Measurements from ENCODE around the gene WNT3. TPM values are rescaled to one million over a fixed set of nuclear protein-coding genes. Genes with fewer than 3 reads are reported as not detected.

Gene WNT3
- total and polyA plus RNA-seq, 5 donors from 2014 or later: not detected

GRCh38 chr17:46766493-46767491 lies 51.7 kb downstream of the WNT3 start:
- Mint-ChIP-seq H3K36me3 (no peaks in the 10 kb centered on the region), H3K4me1 (peaks cover 0 to 13% (median 3%) of the 10 kb centered on the region in 4 donors), H3K9me3 (peaks cover 0 to 1% (median 0%) of the 10 kb centered on the region in 7 donors), H3K4me3 (peak overlapping the region in 1 of 4 donors; percentile 8), H3K27me3 (peaks cover 36% of the 10 kb centered on the region), H3K27ac (no peak overlapping the region)
- DNase-seq (no peak), ATAC-seq (ENCODE audit: low read depth in 2 of 2) (no peak)
- Histone ChIP-seq H3K4me3 (ENCODE audit: low read depth, low read length) (no peak overlapping the region), H3K9me3 (ENCODE audit: control insufficient read depth in 2 of 2, low read length in 2 of 2) (no peaks in the 10 kb centered on the region), H3K36me3 (ENCODE audit: control insufficient read depth, insufficient read depth, low read length) (no peaks in the 10 kb centered on the region), H3K4me1 (ENCODE audit: control insufficient read depth, insufficient read depth, low read length, poor library complexity, severe bottlenecking) (peaks cover 18% of the 10 kb centered on the region), H3K27ac (ENCODE audit: insufficient read depth, low read length, poor library complexity, severe bottlenecking) (no peak overlapping the region), H3K27me3 (ENCODE audit: control insufficient read depth, insufficient read depth, low read length) (no peaks in the 10 kb centered on the region)

DNA sequence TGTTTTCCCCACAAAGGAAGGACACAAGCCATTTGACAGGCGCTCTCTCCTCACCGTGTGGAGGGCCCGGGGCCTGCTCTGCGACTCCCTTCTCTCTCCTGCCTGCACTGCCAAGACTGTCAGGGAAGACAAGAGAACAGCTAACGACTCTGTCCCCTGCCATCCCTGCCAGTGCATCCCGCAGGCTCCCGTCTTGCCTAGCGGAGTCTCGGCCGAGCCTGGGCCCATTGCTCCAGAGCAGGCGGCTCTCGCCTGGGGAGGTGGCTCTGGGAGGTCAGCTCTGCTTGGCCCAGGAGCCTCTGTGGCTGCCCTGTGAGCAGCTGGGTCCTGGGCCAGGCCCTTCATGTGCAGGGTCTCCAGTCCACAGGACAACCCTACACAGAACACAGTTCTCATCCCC lies 53.0 kb downstream of the WNT3 start:
- no peak overlapping the region for H3K27ac Mint-ChIP-seq

DNA sequence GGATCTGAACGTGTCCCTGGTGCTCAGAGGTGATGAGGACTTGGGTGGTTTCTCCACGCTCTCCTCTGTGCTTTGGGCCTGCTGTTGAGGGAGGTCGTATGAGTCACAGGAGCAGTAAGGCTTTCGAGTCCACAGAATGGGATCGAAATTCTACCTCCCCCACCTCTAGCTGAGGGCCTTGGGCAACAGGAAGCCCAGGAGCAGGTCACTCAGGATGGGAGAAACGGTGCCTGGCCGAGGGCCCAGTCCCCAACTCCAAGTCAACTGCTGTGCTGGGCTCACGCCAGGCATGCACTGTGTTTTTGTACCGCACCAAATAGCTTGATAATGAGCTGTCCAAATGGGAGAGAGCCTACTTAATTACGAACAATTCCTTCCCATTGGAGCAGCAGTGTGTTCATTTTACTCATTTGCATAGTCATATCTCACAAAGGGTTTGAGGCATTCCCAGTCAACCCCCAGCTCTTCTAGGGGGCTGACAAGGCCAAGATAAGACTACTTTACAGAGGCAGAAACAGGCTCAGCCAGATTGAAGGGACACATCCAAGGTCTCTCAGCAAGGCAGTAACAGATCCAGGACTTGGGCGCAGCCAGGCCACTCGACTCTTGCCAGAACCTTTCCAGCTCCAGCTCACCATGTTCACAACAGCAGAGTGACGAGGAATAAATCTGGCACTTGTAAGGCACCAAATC lies 53.6 kb downstream of the WNT3 start:
- ATAC-seq (ENCODE audit: low read depth in 2 of 2): no peak
- no peak overlapping the region for H3K27ac Mint-ChIP-seq
- H3K4me3 Mint-ChIP-seq: no peak overlapping the region

More for the DNA sequence above, 53.0 kb downstream of the WNT3 start:
- no peak overlapping the region for H3K4me3 Mint-ChIP-seq
- peaks cover 0 to 9% (median 2%) of the 10 kb centered on the region in 4 donors for H3K4me1 Mint-ChIP-seq
- Histone ChIP-seq H3K27me3 (ENCODE audit: control insufficient read depth, insufficient read depth, low read length) (no peaks in the 10 kb centered on the region), H3K9me3 (ENCODE audit: control insufficient read depth in 2 of 2, low read length in 2 of 2) (no peaks in the 10 kb centered on the region), H3K36me3 (ENCODE audit: control insufficient read depth, insufficient read depth, low read length) (no peaks in the 10 kb centered on the region), H3K27ac (ENCODE audit: insufficient read depth, low read length, poor library complexity, severe bottlenecking) (no peak overlapping the region), H3K4me1 (ENCODE audit: control insufficient read depth, insufficient read depth, low read length, poor library complexity, severe bottlenecking) (peaks cover 11% of the 10 kb centered on the region), H3K4me3 (ENCODE audit: low read depth, low read length) (no peak overlapping the region)
- H3K36me3 Mint-ChIP-seq: no peaks in the 10 kb centered on the region
- ATAC-seq (ENCODE audit: low read depth in 2 of 2) (no peak), DNase-seq (no peak)
- peaks cover 0 to 1% (median 0%) of the 10 kb centered on the region in 7 donors for H3K9me3 Mint-ChIP-seq
- H3K27me3 Mint-ChIP-seq: peaks cover 31% of the 10 kb centered on the region

GRCh38 chr17:46764000-46764708 lies 54.3 kb downstream of the WNT3 start:
- Mint-ChIP-seq H3K27ac (peak overlapping the region in 1 of 3 donors; percentile 83), H3K4me3 (no peak overlapping the region), H3K4me1 (no peaks in the 10 kb centered on the region), H3K36me3 (peaks cover 7% of the 10 kb centered on the region), H3K9me3 (no peaks in the 10 kb centered on the region), H3K27me3 (peaks cover 24% of the 10 kb centered on the region)
- DNase-seq: no peak
- no peak for ATAC-seq (ENCODE audit: low read depth in 2 of 2)
- Histone ChIP-seq H3K4me1 (ENCODE audit: control insufficient read depth, insufficient read depth, low read length, poor library complexity, severe bottlenecking) (no peaks in the 10 kb centered on the region), H3K36me3 (ENCODE audit: control insufficient read depth, insufficient read depth, low read length) (peaks cover 6% of the 10 kb centered on the region), H3K27ac (ENCODE audit: insufficient read depth, low read length, poor library complexity, severe bottlenecking) (no peak overlapping the region), H3K9me3 (ENCODE audit: control insufficient read depth in 2 of 2, low read length in 2 of 2) (no peaks in the 10 kb centered on the region), H3K4me3 (ENCODE audit: low read depth, low read length) (no peak overlapping the region), H3K27me3 (ENCODE audit: control insufficient read depth, insufficient read depth, low read length) (no peaks in the 10 kb centered on the region)

More for the DNA sequence above, 53.6 kb downstream of the WNT3 start:
- H3K9me3 Mint-ChIP-seq: peaks cover 0 to 1% (median 0%) of the 10 kb centered on the region in 7 donors
- peaks cover 0 to 3% (median 0%) of the 10 kb centered on the region in 4 donors for H3K4me1 Mint-ChIP-seq
- H3K9me3 ChIP-seq (ENCODE audit: control insufficient read depth in 2 of 2, low read length in 2 of 2): no peaks in the 10 kb centered on the region
- no peaks in the 10 kb centered on the region for H3K27me3 ChIP-seq (ENCODE audit: control insufficient read depth, insufficient read depth, low read length)
- H3K4me1 ChIP-seq (ENCODE audit: control insufficient read depth, insufficient read depth, low read length, poor library complexity, severe bottlenecking): peaks cover 7% of the 10 kb centered on the region
- H3K27ac ChIP-seq (ENCODE audit: insufficient read depth, low read length, poor library complexity, severe bottlenecking): no peak overlapping the region
- DNase-seq: no peak
- H3K36me3 Mint-ChIP-seq: no peaks in the 10 kb centered on the region
- no peaks in the 10 kb centered on the region for H3K36me3 ChIP-seq (ENCODE audit: control insufficient read depth, insufficient read depth, low read length)
- peaks cover 25% of the 10 kb centered on the region for H3K27me3 Mint-ChIP-seq
- H3K4me3 ChIP-seq (ENCODE audit: low read depth, low read length): no peak overlapping the region

DNA sequence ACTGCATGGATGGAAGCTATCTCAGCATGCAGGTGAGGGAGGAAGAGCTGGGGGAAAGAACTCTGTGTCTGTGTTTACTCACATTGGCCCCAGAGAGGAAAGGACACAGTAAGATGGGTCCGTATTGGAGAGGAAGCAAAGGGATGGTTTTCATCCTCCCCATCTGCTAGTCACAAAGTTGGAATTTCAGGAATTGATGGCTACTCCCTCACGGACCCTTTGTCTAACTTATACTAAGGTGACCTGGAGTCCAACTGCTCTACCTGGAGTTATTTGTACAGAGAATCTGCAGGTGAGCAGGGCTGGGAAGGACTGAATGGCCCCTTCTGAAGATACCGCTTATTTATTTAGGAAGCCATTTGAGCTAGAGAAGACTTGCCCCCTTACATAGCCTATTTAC lies 55.1 kb downstream of the WNT3 start:
- no peak for ATAC-seq (ENCODE audit: low read depth in 2 of 2)
- Histone ChIP-seq H3K9me3 (ENCODE audit: control insufficient read depth in 2 of 2, low read length in 2 of 2) (no peaks in the 10 kb centered on the region), H3K4me3 (ENCODE audit: low read depth, low read length) (no peak overlapping the region), H3K4me1 (ENCODE audit: control insufficient read depth, insufficient read depth, low read length, poor library complexity, severe bottlenecking) (no peaks in the 10 kb centered on the region), H3K27ac (ENCODE audit: insufficient read depth, low read length, poor library complexity, severe bottlenecking) (no peak overlapping the region), H3K36me3 (ENCODE audit: control insufficient read depth, insufficient read depth, low read length) (peaks cover 8% of the 10 kb centered on the region), H3K27me3 (ENCODE audit: control insufficient read depth, insufficient read depth, low read length) (no peaks in the 10 kb centered on the region)
- Mint-ChIP-seq H3K9me3 (no peaks in the 10 kb centered on the region), H3K27me3 (peaks cover 21% of the 10 kb centered on the region), H3K27ac (no peak overlapping the region), H3K4me3 (peak overlapping the region in 1 of 4 donors; percentile 38), H3K36me3 (peaks cover 9% of the 10 kb centered on the region), H3K4me1 (no peaks in the 10 kb centered on the region)
- DNase-seq: no peak

- Mint-ChIP-seq H3K27me3 (peaks cover 4% of the 10 kb centered on the region), H3K4me1 (peaks cover 0 to 2% (median 0%) of the 10 kb centered on the region in 4 donors), H3K4me3 (no peak overlapping the region), H3K9me3 (no peaks in the 10 kb centered on the region), H3K27ac (no peak overlapping the region), H3K36me3 (peaks cover 36% of the 10 kb centered on the region)
- Histone ChIP-seq H3K9me3 (ENCODE audit: control insufficient read depth in 2 of 2, low read length in 2 of 2) (no peaks in the 10 kb centered on the region), H3K36me3 (ENCODE audit: control insufficient read depth, insufficient read depth, low read length) (peaks cover 45% of the 10 kb centered on the region), H3K4me3 (ENCODE audit: low read depth, low read length) (no peak overlapping the region), H3K27me3 (ENCODE audit: control insufficient read depth, insufficient read depth, low read length) (no peaks in the 10 kb centered on the region), H3K4me1 (ENCODE audit: control insufficient read depth, insufficient read depth, low read length, poor library complexity, severe bottlenecking) (no peaks in the 10 kb centered on the region), H3K27ac (ENCODE audit: insufficient read depth, low read length, poor library complexity, severe bottlenecking) (no peak overlapping the region)
- DNase-seq: no peak
- no peak for ATAC-seq (ENCODE audit: low read depth in 2 of 2)
Measured at GRCh38 chr17:46759141-46759540, 59.4 kb downstream of the WNT3 start.

DNA sequence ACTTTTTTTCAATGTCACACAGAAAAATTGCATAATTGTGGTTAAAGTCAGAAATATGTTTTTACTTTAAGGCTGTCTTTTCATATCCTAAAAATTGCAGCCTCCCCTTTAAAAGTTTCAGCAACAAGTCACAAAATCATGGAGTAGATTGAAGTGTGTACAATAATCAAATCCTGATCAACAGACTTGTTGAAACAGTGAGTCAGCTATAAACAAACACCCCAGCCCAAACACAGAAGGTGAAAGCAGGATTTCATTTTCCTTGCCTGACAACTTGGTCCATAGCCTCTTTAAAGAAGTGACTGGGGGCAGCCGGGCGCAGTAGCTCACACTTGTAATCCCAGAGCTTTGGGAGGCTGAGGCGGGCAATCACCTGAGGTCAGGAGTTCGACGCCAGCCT lies 59.9 kb downstream of the WNT3 start:
- Mint-ChIP-seq H3K4me1 (peaks cover 0 to 2% (median 0%) of the 10 kb centered on the region in 4 donors), H3K9me3 (no peaks in the 10 kb centered on the region), H3K27ac (no peak overlapping the region), H3K27me3 (peaks cover 4% of the 10 kb centered on the region), H3K36me3 (peaks cover 40% of the 10 kb centered on the region), H3K4me3 (no peak overlapping the region)
- no peak overlapping the region for H3K27ac ChIP-seq (ENCODE audit: insufficient read depth, low read length, poor library complexity, severe bottlenecking)
- H3K4me3 ChIP-seq (ENCODE audit: low read depth, low read length): no peak overlapping the region
- DNase-seq: no peak
- H3K27me3 ChIP-seq (ENCODE audit: control insufficient read depth, insufficient read depth, low read length): no peaks in the 10 kb centered on the region
- ATAC-seq (ENCODE audit: low read depth in 2 of 2): no peak
- no peaks in the 10 kb centered on the region for H3K9me3 ChIP-seq (ENCODE audit: control insufficient read depth in 2 of 2, low read length in 2 of 2)
- no peaks in the 10 kb centered on the region for H3K4me1 ChIP-seq (ENCODE audit: control insufficient read depth, insufficient read depth, low read length, poor library complexity, severe bottlenecking)
- H3K36me3 ChIP-seq (ENCODE audit: control insufficient read depth, insufficient read depth, low read length): peaks cover 50% of the 10 kb centered on the region

Data from CD4-positive, CD25-positive, alpha-beta regulatory T cell (primary cell).